Smooth muscle cell of the coronary artery (primary cell): ENCODE results near the gene ABCA4. TPM values are rescaled to one million over a fixed set of nuclear protein-coding genes. Genes with fewer than 3 reads are reported as not detected.

Experiments used
- total RNA-seq: library from RNA; depleted of rRNA; stranded (reverse); fragments of >200 nt; gene quantifications from 2 replicates; pipeline ENCODE4 v1.2.3, GENCODE V29; 2014; ENCODE audit warnings: low replicate concordance

The ABCA4 gene
- 0.15 and 1.1 TPM in 2 replicates for total RNA-seq

GRCh38 chr1:94120991-94121390, at the start of gene ABCA4:
TSS of gene ABCA4 (minus strand) at chr1:94121148. CDS start at chr1:94121045, 103 bp downstream.

Other genes starting within 250 kb of the ABCA4 start
- 13.7 and 22.1 TPM in 2 replicates for gene DNTTIP2, start 241.9 kb downstream of the ABCA4 start, total RNA-seq
- 5.4 and 12.3 TPM in 2 replicates for gene GCLM, start 211.7 kb downstream of the ABCA4 start, total RNA-seq
- 19.3 and 68.2 TPM in 2 replicates for gene ARHGAP29, start 116.4 kb upstream of the ABCA4 start, total RNA-seq